Upper lobe of right lung (tissue), 1 donor: ENCODE data around the gene MYL5. TPM values are rescaled to one million over a fixed set of nuclear protein-coding genes. Genes with fewer than 3 reads are reported as not detected.
"Not testable (repeated sequence)": the region's sequence is repeated elsewhere in the genome, so short reads cannot be mapped to it uniquely, and the experiment has no call there.

Source experiments
- ATAC-seq: fragments of 200-7000 bp; cut with Tn5 transposase; one replicate; pipeline ENCODE4 v1.9.1; 2020; ENCODE audit warnings: mild to moderate bottlenecking, moderate library complexity
- DNase-seq: peaks from one replicate; pipeline ENCODE4 v3.0.0-alpha.2; 2020
- H3K27ac ChIP-seq: fragments of 200-600 bp; one replicate; pipeline ENCODE4 v1.8.0; 2022
- H3K27me3 ChIP-seq: fragments of 200-600 bp; one replicate; pipeline ENCODE4 v1.8.0; 2022; ENCODE audit warnings: mild to moderate bottlenecking
- H3K36me3 ChIP-seq: fragments of 200-600 bp; one replicate; pipeline ENCODE4 v1.8.0; 2022
- H3K4me1 ChIP-seq: fragments of 200-600 bp; one replicate; pipeline ENCODE4 v1.8.0; 2022
- H3K4me3 ChIP-seq: fragments of 200-600 bp; one replicate; pipeline ENCODE4 v1.8.0; 2022; ENCODE audit warnings: mild to moderate bottlenecking
- H3K9me3 ChIP-seq: fragments of 200-600 bp; one replicate; pipeline ENCODE4 v1.8.0; 2022
- CTCF ChIP-seq: fragments of 200-600 bp; IDR thresholded peaks from one replicate; pipeline ENCODE4 v1.8.0; 2022; ENCODE audit warnings: antibody characterized with exemption
- intact Hi-C: fragments of 100-400 bp; cut with DNase I; formaldehyde crosslinking; loops from one replicate; pipeline ENCODE4 v1.11.0; 2022
- total RNA-seq: library from RNA; stranded (reverse); fragmentation: NEBNext Ultra II Directional; extraction: Animal tissue kit (Norgen Biotek cat#: 25700); gene quantifications from one replicate; pipeline ENCODE4 v1.2.1, GENCODE V29; 2021
- donor health status: DM: no; HTN: yes; CAD: no; lungs with severe emphysema.

MYL5 gene
- total RNA-seq, 1 donor from 2014 or later, result 9.7 TPM

GRCh38 chr4:726838-727237, 52.5 kb downstream of the MYL5 start:
- no peaks in the 10 kb centered on the region for H3K27me3 ChIP-seq
- no peaks in the 10 kb centered on the region for H3K9me3 ChIP-seq
- peaks cover 3% of the 10 kb centered on the region for H3K4me1 ChIP-seq
- ATAC-seq (no peak), DNase-seq (no peak)
- peaks cover 5% of the 10 kb centered on the region for H3K36me3 ChIP-seq
- H3K4me3 ChIP-seq, result no peak overlapping the region
- intact Hi-C loops, result no loop called here
- H3K27ac ChIP-seq, result no peak overlapping the region
- no peak for TF ChIP-seq CTCF

- no peak for TF ChIP-seq CTCF
- no peak overlapping the region for H3K4me3 ChIP-seq
- intact Hi-C loops, result no loop called here
- peaks cover 7% of the 10 kb centered on the region for H3K36me3 ChIP-seq
- no peaks in the 10 kb centered on the region for H3K9me3 ChIP-seq
- no peak overlapping the region for H3K27ac ChIP-seq
- DNase-seq, result no peak
- H3K4me1 ChIP-seq, result peaks cover 3% of the 10 kb centered on the region
- ATAC-seq, result no peak
- H3K27me3 ChIP-seq, result no peaks in the 10 kb centered on the region
Measured at GRCh38 chr4:727576-727975, 53.2 kb downstream of the MYL5 start.

DNA sequence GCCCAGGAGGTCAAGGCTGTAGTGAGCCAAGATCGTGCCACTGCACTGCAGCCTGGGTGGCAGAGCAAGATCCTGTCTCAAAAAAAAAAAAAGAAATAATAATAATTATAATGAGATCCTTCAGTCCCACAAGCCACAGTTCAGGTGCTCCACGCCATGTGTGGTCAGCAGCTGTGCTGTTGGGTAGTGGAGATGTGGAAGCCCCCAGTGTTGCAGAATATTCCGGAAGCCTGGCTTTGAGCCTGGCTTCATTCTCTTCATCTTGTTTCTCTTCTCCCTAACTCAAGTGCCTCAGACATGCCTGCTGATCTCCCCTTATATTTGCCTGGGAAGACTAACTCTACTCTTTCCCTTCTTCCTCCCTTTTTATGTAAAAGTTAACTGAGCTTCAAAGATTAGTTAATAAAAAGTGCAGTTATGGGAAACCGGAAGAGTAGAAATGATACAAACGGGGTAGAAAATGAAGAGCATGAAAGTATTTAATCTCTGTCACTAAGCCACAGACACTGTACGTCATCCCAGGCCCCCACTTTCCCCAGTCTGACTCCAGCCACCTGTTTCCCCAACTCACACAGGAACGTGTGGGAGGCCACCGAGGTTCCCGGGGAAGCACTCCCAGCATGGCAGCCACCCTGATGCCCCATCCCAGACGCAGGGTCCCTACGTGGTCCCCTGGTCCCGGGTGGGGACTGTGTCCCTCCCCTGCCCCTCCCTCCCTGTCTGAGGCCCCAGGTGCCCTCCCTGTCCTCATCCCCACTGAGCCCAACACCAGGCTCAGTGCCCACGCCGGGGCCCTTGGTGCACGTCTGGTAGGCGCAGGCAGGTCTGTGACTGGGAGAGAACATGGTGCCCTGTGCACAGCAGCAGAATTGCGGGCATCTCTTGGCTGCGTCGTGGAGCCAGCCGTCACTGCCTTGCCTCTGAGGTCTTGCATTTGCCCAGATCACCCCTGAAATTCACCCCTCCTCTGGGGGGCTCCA, 55.3 kb downstream of the MYL5 start:
- no peak for TF ChIP-seq CTCF
- intact Hi-C loops, result no loop called here
- Histone ChIP-seq H3K27me3 (no peaks in the 10 kb centered on the region), H3K36me3 (peaks cover 28% of the 10 kb centered on the region), H3K4me1 (peaks cover 3% of the 10 kb centered on the region), H3K4me3 (no peak overlapping the region), H3K27ac (no peak overlapping the region), H3K9me3 (no peaks in the 10 kb centered on the region)
- no peak for ATAC-seq
- DNase-seq, result no peak

- intact Hi-C loops, result no loop called here
- no peaks in the 10 kb centered on the region for H3K27me3 ChIP-seq
- TF ChIP-seq CTCF, result no peak
- no peak overlapping the region for H3K4me3 ChIP-seq
- H3K27ac ChIP-seq, result no peak overlapping the region
- no peak for ATAC-seq
- H3K4me1 ChIP-seq, result peaks cover 3% of the 10 kb centered on the region
- no peak for DNase-seq
- peaks cover 36% of the 10 kb centered on the region for H3K36me3 ChIP-seq
- H3K9me3 ChIP-seq, result no peaks in the 10 kb centered on the region
Measured at GRCh38 chr4:730511-730910, 56.2 kb downstream of the MYL5 start.

DNA sequence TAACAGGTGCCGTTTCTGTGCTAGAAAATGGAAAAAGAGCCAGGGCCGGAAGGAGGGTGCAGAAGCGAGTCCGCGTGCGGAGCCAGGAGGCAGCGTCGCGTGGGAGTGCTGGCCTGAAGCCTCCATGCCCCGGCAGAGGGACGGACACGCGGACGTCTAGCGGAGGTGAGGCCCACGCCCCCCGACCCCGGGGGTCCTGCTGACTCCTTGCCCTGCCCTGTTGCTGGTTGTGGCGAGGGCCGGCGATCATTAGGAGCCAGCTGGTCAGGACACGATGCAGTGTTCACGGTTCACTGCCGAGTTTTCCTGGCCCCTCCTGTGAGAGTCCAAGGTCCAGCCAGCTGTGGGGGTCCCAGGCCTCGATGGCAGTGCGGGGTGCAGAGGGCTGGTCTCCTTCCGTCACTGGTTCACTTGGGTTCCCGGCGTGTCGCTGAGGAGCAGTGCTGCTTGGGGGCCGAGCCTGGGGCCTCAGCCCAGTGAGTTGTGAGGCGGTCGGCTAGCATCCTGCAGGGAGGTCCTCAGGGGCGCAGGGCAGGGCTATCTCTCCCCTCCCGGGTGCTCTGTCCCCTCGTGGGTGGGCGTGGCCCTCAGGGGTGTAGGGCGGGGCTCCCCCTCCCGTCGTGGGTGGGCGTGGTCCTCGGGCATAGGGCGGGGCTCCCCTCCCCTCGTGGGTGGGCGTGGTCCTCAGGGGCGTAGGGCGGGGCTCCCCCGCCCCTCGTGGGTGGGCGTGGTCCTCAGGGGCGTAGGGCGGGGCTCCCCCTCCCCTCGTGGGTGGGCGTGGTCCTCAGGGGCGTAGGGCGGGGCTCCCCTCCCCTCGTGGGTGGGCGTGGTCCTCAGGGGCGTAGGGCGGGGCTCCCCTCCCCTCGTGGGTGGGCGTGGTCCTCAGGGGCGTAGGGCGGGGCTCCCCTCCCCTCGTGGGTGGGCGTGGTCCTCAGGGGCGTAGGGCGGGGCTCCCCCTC, 56.9 kb downstream of the MYL5 start:
- ATAC-seq, intact Hi-C loops, H3K9me3 ChIP-seq, H3K27me3 ChIP-seq, DNase-seq, H3K4me1 ChIP-seq, H3K4me3 ChIP-seq, H3K27ac ChIP-seq: not testable (repeated sequence)
- peaks cover 44% of the 10 kb centered on the region for H3K36me3 ChIP-seq

Other genes starting within 250 kb of the MYL5 start
- gene ZNF721, start 175.4 kb upstream of the MYL5 start, total RNA-seq, result 24.1 TPM
- gene PIGG, start 175.3 kb upstream of the MYL5 start, total RNA-seq, result 59.9 TPM
- not detected for gene TMEM271, start 98.2 kb upstream of the MYL5 start, total RNA-seq
- 9.1 TPM for gene PDE6B, start 49.0 kb upstream of the MYL5 start, total RNA-seq
- 167 TPM for gene ATP5ME, start 266 bp upstream of the MYL5 start, total RNA-seq
- gene SLC49A3, start 14.6 kb downstream of the MYL5 start, total RNA-seq, result 32.9 TPM
- gene PCGF3, start 31.3 kb downstream of the MYL5 start, total RNA-seq, result 42.2 TPM
- gene CPLX1, start 151.6 kb downstream of the MYL5 start, total RNA-seq, result 5.2 TPM